NCI-H345 (cell line): Measurements from ENCODE around the gene TMEM30B.
"Not testable (repeated sequence)": the region's sequence is repeated elsewhere in the genome, so short reads cannot be mapped to it uniquely, and the experiment has no call there.

ENCODE experiments used
- DNase-seq: peaks from one replicate; lab custom pipeline; 2025; lab: John Stamatoyannopoulos, UW

Gene TMEM30B, protein sequence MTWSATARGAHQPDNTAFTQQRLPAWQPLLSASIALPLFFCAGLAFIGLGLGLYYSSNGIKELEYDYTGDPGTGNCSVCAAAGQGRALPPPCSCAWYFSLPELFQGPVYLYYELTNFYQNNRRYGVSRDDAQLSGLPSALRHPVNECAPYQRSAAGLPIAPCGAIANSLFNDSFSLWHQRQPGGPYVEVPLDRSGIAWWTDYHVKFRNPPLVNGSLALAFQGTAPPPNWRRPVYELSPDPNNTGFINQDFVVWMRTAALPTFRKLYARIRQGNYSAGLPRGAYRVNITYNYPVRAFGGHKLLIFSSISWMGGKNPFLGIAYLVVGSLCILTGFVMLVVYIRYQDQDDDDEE

DNA sequence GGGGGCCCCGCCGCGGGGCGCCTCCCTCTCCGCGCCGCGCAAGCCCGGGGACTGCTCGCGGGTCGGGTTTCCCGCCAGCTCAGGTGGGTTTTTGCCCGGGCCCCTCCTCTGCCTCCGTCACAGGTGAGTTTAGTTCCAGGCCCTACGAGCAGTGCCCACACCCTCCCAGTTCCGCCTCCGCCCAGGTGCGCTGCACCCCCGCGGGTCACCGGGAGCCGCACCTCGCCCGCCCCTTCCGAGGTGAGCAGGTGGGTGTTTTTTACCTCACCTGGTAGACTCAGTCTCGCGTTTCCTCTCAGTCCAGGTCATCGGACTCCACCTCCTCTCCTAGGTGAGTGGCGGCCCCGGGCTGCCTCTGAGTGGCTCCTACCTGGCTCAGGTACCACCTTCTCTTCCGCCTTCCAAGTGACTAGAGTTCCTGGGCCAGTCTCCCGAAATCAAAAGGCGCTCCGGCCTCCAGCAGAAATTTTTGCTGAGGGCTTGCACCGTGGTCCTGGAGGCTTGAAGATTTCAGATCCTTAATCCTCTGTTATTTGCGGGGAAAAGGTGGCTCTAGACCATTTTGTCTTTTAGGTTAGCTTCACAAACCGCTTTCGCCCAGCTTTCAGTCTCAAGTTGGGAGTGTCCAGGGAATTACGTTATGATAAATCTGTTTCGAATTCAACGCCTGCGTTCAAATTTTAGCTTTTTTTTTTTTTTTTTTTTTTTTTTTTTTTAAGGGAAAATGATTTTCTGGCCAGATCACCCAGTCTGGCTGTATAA is at the start of gene TMEM30B:
Gene TMEM30B, minus strand, starts transcription at position 153 of the 762 bp plus-strand sequence. CDS start 191 bp downstream, outside the sequence.
- peak; percentile 78 for DNase-seq

DNA sequence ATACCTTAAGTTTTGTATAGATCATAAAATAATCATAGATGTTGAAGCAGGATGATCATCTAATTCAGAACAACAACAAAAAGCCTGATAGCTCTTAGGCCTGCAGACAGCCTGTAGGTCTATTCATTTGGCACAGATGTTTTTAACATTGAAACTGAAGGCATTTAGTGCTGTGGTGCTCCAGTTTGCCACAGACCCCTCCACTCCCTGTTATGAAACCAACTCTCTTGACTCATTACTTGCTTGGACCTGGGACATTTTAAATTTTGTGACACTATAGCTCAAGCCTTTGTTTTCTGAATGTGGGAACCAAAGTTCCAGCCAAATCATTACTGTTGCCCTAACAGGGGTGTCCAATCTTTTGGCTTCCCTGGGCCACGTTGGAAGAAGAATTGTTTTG is 49.4 kb upstream of the TMEM30B start:
- DNase-seq, result no peak

DNA sequence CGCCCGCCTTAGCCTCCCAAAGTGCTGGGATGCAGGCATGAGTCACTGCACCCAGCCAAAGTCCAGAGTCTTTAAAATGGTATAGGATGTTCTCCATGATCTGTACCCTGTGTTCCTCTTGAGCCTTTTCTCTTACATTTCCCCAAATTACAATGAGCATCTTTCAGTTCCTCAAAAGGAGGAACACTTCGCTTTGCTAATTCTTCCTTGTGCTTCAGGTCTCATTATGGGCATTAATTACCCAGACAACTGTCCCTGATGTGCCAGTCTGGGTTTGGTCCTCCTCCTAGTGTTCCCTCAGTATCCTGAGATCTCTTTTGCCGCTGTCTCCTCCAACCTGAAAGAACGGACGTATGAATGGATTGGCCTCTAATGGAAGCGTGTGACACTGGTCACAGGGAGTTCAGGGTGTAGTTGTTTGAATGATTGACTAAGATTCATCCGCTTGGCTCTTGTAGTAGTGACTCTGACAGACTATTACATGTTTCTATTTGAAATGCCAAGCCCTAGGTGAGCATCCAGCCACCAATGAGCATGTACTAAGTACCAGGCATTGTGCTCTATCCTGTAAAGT is 48.4 kb upstream of the TMEM30B start:
- no peak for DNase-seq

DNA sequence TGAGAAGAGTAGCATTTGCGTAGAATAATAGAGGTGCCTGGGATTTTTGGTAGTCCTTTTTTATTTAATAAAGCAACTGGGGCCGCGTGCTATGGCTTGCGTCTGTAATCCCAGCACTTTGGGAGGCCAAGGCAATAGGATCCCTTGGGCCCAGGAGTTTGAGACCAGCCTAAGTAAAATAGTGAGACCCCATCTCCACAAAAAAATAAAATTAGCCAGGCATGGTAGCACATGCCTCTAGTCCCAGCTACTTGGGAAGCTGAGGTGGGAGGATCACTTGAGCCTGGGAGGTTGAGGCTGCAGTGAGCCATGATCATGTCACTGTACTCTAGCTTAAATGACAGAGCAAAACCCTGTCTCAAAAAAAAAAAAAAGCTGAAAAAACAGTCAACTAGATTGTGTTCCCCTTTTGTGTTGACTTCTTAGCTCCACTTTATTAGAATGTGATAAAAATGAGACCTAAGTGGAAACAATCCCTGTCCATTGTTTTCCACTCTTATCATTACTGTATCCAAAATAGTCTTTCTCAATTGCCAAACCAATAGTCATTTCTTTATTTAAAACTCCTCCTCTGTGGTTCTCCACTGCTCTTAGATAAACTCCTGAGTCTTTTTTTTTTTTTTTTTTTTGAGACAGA is 47.6 kb upstream of the TMEM30B start:
- no peak for DNase-seq

DNA sequence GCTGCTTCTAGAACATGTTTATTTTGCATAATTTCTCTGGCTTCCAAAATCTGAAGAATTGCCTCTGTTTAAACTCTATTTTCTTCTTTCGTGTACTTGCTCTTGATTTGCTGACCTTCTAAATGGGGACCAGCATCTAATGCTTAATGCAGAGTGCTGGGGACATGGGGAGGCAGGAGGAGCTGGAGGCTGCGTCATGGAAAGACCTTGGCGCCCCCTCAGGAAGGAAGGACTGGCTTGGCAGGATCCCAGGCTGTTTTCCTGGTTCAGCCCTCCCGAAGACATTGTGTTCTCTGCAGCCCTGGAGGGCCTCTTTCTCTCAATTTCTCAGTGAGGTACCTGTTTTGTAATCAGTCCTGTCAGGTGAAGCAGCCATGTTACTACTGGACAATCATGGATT is 45.7 kb upstream of the TMEM30B start:
- no peak for DNase-seq

DNA sequence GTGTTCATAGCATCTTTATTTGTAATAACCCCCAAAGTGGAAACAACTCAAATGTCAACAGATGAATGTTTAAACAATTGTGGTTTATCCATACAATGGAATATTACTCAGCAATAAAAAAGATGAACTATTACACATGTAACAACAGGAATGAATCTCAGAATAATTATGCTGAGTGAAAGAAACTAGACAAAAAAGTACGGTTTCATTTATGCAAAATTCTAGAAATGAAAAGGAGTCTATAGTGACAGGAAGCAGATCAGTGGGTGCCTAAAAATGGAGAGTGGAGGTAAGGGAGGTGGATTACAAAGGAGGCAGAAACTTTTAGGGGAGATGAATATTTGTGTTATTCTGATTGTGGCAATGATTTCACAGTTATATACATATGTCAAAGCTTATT is 45.0 kb upstream of the TMEM30B start:
- no peak for DNase-seq

DNA sequence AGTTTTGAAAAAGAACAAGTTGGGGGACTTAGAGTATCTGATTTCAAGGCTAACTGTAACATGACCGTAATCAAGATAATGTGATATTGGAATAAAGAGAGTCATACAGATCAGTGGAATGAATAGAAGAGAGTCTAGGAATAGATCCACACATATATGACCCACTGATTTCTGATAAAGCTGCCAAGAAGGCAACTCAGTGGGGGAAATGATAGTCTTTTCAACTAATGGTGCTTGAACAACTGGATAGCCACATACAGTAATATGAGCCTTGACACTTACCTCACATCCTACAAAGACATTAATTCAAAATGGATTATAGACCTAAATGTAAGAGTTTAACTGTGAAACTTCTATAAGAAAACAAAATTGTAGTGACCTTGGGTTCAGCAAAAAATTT is 44.0 kb upstream of the TMEM30B start:
- DNase-seq, result no peak

DNA sequence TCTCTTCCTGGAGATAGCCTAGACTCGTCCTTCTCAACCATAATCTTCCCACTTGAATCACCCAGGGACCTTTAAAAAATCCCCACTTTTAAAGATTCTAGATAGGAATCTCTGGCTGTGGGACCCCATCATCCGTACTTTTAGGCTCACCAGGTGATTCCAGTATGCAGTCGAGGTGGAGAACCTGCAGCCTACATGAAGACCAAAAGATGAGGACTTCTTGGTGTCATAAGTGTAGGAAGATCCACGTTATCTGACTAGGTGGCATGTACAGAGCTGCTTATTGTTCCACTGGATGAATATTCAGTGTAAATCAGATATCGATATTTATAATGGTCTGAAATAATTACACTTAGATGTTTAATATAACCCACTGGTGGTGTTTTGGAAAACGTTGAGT is 42.8 kb upstream of the TMEM30B start:
- DNase-seq, result no peak

DNA sequence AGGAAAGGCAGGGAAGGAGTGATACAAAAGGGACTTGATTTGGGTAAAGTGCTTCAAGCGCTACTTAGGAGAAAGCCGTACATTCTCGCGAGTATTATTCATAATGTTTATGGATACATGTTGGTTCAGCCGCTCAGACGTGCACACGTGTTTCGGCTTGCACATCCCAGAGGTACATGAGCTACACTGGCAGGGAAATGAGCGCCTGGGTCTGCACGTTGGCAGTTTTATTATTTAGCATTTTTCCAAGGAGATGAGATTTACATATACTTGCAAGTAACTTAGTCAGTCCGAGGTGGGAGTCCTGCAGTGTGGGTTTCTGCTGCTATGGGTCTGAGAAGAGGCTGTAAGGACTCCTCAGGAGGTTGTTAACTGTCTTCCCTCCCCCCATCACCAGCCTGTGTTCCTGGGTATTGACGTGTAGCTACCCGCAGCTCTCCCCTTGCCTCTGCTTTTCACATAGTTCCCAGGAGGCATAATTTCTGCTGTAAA is 41.7 kb upstream of the TMEM30B start:
- DNase-seq, result no peak

DNA sequence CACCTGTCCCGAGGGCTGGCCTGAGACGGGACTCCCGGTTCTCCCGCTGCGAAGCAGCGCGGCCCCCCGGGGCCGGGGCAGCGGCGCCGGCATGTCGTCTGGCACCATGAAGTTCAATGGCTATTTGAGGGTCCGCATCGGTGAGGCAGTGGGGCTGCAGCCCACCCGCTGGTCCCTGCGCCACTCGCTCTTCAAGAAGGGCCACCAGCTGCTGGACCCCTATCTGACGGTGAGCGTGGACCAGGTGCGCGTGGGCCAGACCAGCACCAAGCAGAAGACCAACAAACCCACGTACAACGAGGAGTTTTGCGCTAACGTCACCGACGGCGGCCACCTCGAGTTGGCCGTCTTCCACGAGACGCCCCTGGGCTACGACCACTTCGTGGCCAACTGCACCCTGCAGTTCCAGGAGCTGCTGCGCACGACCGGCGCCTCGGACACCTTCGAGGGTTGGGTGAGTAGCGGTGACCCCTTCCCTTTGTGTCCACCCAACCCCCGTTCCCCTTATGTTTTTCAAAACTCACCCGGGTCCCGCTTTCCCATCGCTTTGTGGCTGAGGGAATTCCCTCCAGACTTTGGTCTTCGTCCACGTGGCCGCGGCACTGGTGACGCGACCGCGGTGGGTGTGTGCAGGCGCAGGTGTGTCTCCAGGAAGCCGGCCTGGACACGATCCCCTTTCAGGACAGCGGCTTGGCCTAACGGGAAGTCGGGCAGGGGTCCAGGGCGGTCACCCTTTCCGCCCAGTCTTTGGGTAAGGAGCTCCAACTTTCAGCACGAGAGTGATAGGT is 41.1 kb upstream of the TMEM30B start:
- no peak for DNase-seq

DNA sequence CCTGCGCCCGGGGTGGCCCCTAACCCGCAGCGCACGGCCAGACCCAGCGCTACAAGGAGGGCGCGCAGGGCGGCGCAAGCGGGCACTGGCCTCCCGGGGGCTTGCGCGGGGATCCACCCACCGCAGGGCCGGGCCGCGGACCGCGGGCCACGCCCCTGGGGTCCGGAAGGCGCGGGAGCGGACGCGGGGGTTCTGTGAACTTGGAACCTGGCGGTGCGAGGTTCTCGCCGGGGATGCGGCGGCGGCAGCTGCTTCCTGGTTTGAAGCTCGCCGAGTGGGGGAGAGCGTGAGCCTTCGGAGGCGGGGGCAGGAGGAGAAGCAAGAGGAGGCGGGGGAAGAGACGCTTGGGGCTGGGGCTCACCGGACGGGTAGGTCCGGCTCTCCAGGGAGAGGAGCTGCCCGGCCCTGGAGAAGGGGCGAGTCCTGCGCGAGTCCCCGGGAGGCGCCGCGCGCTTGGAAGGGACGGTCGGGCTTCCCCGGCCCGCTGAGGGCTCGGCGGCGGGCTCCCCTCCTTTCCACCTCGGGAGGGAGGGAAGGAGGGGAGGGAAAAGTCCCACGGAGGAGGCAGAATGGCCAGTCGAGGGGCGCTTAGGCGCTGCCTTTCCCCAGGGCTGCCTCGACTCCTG is 40.4 kb upstream of the TMEM30B start, which contains the start of gene PRKCH:
Gene PRKCH, plus strand, starts transcription at position 195 of the 626 bp plus-strand sequence. CDS start 523 bp downstream, outside the sequence.
- peak; percentile 58 for DNase-seq

DNA sequence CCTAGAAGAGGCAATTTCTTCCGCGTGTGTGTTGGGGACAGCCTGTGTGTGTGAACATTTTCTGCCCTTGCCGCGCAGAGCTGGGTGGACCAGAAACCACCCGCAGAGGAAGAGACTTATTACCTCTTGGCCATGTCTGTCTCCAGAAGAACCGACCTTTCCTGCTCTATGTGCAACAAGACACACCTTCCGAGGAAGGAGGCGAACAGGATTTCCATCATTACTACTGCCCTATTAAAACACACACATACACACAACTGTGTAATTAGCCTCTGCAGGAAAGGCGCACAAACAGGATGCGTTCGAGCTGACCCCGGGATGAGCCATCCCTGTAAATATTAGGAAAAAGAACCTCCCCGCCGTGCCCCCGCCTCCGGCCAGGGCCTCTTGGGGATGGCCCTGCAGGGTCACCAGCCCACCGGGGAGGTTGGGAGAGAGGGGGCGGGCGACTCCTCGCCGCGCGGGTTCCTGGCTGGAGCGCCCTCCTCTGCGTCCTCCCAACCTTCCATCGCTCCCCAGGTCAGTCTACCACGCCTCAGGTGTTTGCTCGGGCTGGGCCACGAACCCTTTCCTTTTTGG is 39.8 kb upstream of the TMEM30B start:
- DNase-seq, result no peak

DNA sequence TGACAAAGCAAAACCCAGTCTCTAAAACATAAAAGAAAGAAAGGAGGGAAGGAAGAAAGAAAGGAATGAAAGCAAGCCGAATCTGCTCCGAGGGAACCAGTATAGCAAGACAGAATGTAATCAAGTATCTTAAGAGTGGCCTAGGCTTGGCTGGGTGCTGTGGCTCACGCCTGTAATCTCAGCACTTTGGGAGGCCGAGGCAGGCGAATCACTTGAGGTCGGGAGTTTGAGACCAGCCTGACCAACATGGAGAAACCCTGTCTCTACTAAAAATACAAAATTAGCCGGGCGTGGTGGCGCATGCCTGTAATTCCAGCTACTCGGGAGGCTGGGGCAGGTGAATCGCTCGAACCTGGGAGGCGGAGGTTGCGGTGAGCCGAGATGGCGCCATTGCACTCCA is 39.0 kb upstream of the TMEM30B start:
- DNase-seq, result not testable (repeated sequence)

DNA sequence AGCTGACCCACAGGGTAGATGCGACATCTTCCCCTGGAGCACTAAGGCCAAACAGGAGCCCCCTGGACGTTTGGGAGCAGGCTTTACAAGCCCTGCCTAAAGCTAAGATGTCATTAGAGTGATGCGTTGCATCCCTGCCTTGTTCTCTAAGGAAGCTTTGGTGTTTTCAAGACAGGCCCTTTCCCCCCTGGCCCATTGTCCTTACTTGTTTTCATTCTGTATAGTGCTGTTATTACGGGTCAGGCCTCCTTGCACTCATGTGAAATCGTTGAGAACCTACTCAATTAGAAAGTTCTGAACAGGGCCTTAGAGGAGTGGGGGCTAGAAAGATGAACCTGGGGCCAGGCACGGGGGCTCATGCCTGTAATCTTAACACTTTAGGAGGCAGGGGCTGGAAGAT is 38.6 kb upstream of the TMEM30B start:
- no peak for DNase-seq

DNA sequence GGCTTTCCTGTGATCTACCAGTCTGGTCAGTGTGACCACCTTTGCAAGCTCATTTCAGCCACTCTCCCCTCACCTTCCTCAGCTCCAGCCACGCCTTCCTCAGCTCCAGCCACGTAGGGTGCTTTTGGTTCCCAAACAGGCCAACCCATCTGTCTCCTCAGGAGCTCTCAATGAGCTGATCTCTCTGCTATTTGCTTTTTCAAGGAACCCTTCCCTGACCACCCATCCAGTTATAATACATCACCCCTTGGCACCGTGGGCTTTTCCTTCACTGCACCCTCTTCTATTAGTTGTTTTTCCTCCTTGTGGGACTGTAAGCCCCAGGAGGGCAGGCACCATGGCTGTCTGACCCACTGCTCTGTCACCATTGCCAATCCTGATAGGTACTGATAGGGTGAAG is 37.9 kb upstream of the TMEM30B start:
- DNase-seq, result no peak

DNA sequence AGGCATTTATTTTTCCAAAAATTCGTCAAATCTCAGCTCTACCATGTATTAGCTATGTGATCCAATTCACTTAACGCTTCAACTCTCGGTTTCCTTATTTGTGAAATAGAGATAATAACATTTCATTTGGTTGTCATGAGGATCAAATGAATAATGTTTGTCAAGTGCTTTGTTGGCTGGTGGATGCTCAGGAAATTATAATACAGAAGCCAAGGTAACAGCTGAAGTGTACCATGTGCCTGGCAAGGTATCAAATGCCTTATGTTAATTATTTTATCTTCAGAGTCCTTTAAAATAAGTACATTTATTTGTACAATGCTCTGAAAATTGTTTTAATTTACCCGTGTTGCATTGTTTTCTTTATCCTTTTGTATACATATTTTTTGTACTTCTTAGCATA is 34.2 kb upstream of the TMEM30B start:
- DNase-seq, result peak; percentile 37

DNA sequence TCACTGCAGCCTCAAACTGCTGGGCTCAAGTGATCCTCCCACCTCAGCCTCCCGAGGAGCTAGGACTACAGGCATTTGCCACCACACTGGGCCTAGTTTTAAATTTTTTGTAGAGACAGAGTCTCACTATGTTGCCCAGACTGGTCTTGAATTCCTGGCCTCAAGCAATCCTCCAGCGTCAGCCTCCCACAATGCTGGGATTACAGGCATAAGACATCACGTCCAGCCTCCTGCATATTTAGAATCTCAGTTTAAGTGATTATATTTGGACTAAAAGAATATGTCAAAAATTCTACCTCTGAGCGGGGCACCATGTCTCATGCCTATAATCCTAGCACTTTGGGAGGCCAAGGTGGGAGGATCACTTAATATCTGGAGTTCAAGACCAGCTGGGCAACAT is 27.6 kb upstream of the TMEM30B start:
- not testable (repeated sequence) for DNase-seq

DNA sequence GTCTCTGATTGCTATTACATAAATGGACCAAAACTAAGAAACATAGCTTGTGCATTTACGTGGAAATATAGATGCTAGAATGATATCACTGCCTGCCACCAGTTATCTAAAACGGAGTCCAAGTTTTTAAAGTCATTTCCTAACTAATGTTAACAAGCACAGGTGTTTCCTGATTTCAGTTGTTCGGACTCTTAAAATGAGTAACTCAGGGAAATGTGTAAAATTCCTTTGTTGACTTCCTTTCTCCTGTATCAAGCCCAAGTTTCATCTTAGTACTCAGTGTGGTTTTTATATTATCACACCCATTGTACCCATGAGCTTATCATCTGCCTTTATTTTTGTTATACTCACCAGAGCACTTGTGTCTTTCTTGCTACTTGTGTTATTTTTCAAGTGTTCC is 27.1 kb upstream of the TMEM30B start:
- DNase-seq, result no peak

DNA sequence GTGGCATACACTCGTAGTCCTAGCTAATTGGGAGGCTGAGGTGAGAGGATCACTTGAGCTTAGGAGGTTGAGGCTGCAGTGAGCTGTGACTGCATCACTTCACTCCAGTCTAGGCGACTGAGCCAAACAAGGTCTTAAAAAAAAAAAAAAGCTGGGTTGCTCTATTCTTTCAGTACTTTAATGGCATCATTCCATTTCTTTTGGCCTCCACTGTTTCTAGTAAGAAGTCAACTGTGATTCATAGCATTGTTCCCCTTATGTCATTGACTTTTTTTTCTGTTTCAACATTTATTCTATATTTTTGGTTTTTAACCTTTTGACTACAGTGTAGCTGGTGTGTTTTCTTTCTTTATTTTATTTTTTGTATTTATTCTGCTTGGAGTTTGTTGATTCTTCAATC is 23.6 kb upstream of the TMEM30B start:
- no peak for DNase-seq

DNA sequence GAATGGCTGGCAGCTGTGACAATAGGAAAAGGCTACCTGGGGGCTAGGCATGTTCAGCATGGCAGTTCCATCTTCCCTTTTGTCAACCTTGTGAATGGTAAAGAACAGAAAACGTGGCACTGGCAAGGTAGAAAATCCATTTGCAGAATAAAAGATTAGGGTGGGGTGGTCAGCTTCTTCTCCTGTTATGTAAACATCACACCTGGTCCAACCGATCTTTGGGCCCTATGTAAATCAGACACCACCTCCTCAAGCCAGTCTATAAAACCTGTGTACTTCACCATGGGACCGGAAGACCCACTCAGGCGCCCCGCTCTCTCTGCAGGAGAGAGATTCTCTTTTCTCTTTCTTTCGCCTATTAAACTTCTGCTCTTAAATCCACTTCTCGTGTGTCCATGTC is 19.6 kb upstream of the TMEM30B start:
- DNase-seq, result no peak

DNA sequence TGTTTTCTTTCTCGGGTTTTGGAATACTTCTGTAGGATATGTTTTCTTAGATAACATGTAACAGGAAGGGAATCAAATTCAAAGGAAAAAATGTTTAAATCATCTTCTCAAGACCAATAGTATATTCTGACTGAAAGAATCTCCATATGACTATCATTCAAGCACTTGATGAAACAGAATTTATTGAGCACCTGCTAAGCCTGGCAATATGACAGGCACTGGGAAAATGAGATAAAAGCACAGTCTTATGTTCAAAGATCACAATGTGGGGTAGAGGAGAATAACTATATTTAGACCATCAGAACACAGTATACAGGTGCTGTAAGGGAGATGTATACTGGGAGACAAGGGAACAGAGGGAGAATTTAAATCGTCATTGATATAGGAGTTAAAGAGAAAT is 19.1 kb upstream of the TMEM30B start:
- DNase-seq, result no peak
